HG03520 (cell line): ENCODE measurements around the gene HNF4A.

Experiments used
- ATAC-seq: cut with Tn5 transposase; IDR thresholded peaks from one replicate; pipeline ENCODE4 v1.9.1; 2021; ENCODE audit warnings: mild to moderate bottlenecking, moderate library complexity; ENCODE audit not compliant: unreplicated experiment

The HNF4A gene

GRCh38 chr20:44423480-44423879 lies 68.0 kb downstream of the HNF4A start:
- ATAC-seq = no peak

DNA sequence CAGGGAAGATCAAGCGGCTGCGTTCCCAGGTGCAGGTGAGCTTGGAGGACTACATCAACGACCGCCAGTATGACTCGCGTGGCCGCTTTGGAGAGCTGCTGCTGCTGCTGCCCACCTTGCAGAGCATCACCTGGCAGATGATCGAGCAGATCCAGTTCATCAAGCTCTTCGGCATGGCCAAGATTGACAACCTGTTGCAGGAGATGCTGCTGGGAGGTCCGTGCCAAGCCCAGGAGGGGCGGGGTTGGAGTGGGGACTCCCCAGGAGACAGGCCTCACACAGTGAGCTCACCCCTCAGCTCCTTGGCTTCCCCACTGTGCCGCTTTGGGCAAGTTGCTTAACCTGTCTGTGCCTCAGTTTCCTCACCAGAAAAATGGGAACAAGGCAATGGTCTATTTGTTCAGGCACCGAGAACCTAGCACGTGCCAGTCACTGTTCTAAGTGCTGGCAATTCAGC lies 68.6 kb downstream of the HNF4A start:
- no peak for ATAC-seq

DNA sequence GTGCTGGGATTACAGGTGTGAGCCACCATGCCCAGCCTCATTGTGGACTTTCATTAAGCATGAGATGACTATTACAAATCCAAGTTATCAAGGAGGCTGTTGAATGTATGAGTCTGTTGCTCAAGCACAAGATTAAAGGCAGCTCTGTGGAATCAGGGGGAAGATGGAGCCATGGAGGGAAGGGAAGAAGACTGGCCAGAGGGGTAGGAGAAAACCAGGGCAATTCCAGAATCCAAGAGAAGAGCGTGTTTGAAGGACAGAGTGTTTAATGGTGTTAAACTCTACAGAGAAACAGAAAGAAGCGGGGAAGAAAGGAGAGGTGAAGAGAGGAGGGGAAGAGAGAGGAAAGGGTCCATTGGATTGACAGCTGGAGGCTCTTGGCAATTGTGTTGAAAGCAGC lies 70.4 kb downstream of the HNF4A start:
- no peak for ATAC-seq

GRCh38 chr20:44426879-44427790 lies 71.6 kb downstream of the HNF4A start:
- ATAC-seq = no peak

DNA sequence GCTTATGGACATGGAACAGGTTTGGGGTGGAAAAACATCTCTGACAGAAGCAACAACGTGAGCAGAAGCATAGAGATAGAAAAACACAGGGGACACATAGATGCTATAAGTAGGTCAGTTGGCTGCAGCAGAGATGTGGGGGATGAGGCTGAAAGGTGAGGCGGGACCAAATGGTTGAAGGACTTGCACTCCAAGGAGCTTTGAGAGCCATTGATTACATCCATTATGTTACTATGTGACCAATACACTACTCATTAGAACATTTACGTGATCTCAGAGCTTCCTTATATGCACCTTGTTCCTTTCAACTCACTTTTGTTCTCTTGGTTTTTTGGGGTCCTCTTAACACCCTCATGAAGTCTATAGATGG lies 72.3 kb downstream of the HNF4A start:
- no peak for ATAC-seq

GRCh38 chr20:44428174-44429016 lies 72.9 kb downstream of the HNF4A start:
- no peak for ATAC-seq

DNA sequence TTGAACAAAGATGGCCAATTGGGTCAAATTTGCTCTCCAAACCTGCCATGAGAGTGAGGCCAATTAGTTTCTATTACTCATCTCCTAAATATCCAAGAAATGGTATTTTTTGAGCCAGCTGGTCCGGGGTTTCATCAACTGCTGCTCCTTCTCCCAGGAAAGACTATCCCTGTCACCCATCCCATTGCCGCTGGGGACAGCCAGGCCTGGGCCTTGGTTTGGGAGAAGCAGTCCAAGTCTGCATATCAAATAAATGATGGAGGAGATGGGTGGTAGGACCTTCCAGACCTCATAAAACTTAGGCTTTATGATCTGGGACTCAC lies 73.5 kb downstream of the HNF4A start:
- ATAC-seq = no peak

- ATAC-seq = no peak
These were observed 74.1 kb downstream of the HNF4A start for GRCh38 chr20:44429419-44430269.

DNA sequence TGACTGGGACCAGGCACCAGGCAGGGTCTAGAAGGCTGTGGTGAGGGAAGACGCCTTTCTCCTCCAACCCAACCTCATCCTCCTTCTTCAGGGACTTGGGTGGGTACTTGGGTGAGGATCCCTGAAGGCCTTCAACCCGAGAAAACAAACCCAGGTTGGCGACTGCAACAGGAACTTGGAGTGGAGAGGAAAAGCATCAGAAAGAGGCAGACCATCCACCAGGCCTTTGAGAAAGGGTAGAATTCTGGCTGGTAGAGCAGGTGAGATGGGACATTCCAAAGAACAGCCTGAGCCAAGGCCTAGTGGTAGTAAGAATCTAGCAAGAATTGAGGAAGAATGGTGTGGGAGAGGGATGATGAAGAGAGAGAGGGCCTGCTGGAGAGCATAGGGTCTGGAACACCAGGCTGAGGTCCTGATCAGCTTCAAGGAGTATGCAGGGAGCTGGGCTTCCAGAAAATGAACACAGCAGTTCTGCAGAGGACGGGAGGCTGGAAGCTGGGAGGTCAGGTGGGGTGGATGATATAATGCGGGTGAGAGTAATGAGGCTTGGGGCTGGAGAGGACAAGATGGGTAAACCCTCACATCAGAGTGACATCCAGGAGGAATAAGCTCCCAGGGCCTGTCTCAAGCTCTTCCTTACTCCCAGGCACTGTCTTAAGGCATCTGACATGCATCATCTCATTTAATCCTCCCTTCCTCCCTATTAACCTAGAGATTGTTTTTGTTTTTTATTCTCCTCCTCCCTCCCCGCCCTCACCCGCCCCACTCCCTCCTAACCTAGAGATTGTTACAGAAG lies 75.0 kb downstream of the HNF4A start:
- ATAC-seq = no peak

- no peak for ATAC-seq
These were observed 75.6 kb downstream of the HNF4A start for GRCh38 chr20:44431118-44431501.

DNA sequence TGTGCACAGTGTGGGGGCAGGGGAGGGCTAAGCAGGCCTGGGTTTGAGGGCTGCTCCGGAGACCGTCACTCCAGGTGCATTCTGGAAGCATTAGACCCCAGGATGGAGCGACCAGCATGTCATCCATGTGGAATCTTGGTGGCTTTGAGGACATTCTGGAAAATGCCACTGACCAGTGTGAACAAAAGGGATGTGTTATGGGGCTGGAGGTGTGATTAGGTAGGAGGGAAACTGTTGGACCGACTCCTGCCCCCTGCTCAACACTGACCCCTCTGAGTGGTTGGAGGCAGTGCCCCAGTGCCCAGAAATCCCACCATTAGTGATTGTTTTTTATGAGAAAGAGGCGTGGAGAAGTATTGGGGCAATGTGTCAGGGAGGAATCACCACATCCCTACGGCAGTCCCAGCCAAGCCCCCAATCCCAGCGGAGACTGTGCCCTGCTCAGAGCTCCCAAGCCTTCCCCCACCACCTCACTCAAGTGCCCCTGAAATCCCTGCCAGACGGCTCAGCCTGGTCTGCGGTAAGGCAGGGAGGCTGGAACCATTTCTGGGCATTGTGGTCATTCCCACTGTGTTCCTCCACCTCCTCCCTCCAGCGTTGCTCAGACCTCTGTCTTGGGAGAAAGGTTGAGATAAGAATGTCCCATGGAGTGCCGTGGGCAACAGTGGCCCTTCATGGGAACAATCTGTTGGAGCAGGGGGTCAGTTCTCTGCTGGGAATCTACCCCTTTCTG lies 76.2 kb downstream of the HNF4A start:
- no peak for ATAC-seq

DNA sequence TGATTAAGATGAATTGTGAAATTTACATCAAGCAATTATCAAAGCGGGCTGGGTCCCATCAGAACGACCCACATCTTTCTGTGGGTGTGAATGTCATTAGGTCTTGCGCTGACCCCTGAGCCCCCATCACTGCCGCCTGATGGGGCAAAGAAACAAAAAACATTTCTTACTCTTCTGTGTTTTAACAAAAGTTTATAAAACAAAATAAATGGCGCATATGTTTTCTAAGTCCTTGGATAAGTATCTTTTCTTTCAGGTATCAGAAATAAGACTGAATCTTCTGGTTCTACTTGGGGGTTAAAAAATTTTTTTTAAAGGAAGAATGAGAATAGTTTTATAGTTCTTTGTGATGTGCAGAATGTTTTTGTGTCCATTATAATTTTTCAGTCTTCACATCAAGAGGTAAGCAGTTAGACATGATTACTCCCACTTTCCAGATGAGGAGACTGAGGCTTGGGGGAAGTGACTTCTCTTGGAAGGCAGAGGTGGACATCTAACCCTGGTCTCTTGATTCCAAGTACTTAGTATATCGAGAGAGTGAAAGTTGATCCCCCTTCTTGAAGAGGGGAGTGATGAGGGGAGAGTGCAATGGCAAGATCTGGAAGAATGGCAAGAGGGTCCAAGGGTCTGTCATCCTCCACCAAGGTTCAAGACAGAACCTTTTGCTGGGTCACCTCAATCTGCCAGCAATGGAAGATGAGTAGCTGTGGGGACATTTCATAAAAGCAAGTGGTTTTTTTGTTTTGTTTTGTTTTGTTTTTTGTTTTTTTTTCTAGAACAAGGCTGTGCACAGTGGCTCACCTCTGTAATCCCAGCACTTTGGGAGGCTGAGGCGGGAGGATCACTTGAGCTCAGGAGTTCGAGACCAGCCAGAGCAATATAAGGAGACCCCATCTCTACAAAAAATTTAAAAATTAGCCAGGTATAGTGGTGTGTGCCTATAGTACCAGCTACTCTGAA lies 77.4 kb downstream of the HNF4A start:
- ATAC-seq = no peak

DNA sequence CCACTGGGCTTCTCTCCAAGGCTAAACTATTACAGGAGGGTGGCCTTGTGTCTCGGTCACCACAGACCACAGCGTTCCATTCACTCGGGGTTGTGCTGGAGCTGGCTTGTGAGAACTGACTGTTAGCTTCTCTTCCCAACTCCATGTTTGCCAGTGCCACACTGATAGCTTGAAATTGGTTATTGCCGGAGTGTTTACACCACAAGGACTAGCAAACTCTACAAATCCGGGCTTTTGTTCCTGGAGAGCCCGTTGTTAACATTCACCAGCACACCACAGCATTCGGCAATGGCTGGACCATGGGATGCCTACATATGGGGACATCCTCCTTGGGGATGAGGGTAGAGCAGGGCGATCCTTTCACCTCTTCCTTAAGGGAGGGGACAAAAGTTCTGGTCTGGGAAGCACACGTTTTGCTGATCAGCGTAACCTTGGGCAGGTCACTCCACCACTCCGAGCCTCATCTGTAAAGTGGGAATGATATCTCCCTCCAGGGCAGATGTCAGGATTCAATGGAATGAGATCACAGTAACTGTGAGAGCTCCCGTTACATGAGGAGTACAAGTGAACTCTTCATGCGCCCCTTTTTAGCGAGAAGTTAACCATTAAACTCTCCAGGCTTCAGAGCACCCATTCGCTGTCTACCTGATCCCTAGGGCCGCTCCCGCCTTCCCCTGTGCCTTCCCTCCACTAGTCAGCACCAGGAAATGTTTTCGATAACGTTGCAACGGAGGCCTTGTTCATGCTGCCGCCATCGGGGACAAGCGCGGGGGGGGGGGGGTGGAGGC lies 78.4 kb downstream of the HNF4A start:
- ATAC-seq = no peak

GRCh38 chr20:44435630-44436335 lies 80.3 kb downstream of the HNF4A start:
- ATAC-seq = no peak

GRCh38 chr20:44436393-44436792 lies 80.9 kb downstream of the HNF4A start:
- no peak for ATAC-seq

GRCh38 chr20:44437497-44437896 lies 82.0 kb downstream of the HNF4A start:
- no peak for ATAC-seq

- ATAC-seq = no peak
These were observed 83.3 kb downstream of the HNF4A start for GRCh38 chr20:44438782-44439181.
